ENCODE results near the gene WNT7A.

GRCh38 chr3:13879102-13879945 is 547 bp downstream of the WNT7A start:
- TF ChIP-seq POLR2A (IDR thresholded peaks at IDR 0.05; ENCODE audit: low read depth, low read length) (no peak), TAF1 (IDR thresholded peaks at IDR 0.05; ENCODE audit: borderline replicate concordance, low read depth, low read length) (no peak)

Data from GM12892 (cell line).